Testis (tissue), 2 donors: ENCODE data around the gene PACSIN2.

ENCODE experiments used
- POLR2A ChIP-seq: fragments of 450-650 bp; IDR thresholded peaks from one replicate; pipeline ENCODE4 v1.6.1; 2017; ENCODE audit warnings: antibody characterized with exemption, mild to moderate bottlenecking, moderate library complexity
- TF ChIP-seq, protein P1 (sequence below), 3 experiments: fragments of 450-650 bp in 2 of 3; fragments of 200-600 bp in 1 of 3; sonication (generic) in 1 of 3; IDR thresholded peaks; one replicate each; pipeline ENCODE4 v1.5.1; 2016 to 2019; ENCODE audit warnings: antibody characterized with exemption in 3 of 3, mild to moderate bottlenecking in 2 of 3, moderate library complexity in 1 of 3

- TF ChIP-seq, protein P1, sequence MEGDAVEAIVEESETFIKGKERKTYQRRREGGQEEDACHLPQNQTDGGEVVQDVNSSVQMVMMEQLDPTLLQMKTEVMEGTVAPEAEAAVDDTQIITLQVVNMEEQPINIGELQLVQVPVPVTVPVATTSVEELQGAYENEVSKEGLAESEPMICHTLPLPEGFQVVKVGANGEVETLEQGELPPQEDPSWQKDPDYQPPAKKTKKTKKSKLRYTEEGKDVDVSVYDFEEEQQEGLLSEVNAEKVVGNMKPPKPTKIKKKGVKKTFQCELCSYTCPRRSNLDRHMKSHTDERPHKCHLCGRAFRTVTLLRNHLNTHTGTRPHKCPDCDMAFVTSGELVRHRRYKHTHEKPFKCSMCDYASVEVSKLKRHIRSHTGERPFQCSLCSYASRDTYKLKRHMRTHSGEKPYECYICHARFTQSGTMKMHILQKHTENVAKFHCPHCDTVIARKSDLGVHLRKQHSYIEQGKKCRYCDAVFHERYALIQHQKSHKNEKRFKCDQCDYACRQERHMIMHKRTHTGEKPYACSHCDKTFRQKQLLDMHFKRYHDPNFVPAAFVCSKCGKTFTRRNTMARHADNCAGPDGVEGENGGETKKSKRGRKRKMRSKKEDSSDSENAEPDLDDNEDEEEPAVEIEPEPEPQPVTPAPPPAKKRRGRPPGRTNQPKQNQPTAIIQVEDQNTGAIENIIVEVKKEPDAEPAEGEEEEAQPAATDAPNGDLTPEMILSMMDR (IDR thresholded peaks at IDR 0.05): no peak
- TF ChIP-seq POLR2A: peak; percentile 76
Observed at GRCh38 chr22:43014869-43015676, at the start of gene PACSIN2.
